HG03095 (cell line): Measurements from ENCODE around the gene PGM5.

ENCODE experiments used
- ATAC-seq: cut with Tn5 transposase; IDR thresholded peaks from one replicate; pipeline ENCODE4 v1.9.1; 2021; ENCODE audit warnings: moderate library complexity; ENCODE audit not compliant: unreplicated experiment

PGM5 gene

DNA sequence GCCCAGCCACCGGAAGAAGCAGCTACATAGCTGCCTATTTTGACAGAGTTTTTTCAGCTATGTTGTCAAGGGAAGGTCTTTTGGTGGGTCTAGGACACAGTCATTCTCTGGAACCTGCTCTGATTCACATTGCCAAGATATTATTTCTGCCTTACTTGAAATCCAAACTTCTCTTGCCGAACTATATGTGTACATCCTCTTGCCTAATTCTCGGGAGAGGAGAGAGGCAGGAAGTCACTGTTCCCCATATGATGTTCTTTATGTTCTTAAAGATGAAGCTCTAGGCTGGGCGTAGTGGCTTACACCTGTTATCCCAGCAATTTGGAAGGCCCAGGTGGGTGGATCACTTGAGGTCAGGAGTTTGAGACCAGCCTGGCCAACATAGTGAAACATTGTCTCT is 175.7 kb downstream of the PGM5 start:
- ATAC-seq, result no peak

DNA sequence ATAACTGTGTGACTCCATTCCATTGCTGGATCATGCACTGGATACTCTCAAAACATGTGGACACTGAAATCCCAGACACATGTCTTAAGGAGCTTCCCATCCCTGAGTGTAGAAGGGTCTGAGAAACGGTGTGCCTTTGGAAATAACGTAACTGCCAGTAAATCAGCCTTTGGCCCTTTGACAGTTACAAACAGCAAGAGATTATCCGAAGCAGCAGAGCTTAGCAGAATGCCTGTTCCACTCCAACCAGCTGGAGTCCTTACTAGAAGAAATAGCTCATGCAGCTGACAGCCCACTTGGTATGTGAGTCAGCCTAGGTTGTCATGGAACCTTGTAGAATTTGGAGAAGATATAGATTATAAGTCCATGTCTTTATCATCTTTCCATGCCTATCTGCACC is 177.3 kb downstream of the PGM5 start:
- ATAC-seq, result no peak

DNA sequence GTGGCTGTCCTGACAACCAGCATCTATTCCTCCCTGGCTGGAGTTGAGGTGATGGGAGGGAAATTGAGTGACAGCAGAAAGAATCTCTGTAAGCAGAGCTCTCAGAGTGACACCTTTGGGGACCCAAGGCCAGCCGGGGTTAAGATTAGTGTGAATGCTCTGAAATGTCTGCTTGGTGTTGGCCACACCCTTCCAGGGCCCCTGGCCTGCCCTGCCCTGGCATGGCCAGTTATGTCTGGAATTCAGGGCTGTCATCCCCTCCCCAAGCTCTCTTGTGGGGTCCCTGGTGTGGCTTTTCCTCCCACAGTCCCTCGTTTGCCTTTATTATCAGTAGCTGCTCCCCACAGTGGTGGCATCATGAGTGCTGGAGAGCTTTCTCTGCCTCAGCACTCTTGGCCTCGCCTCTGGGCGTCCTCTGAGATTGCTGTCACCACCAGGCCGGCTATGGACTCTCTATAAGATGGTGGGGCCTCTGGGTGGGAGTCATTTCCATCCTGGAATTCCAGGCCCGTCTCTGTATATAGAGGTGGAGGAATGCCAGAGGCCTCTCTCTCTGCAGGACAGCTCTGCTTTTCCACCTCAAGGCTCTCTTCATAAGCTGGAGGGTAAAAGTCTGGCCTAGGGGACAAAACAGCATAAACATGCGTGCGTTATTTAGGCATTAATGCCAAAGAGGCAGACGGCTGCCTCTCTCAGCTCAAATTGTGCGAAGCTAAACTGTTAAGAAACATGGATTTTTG is 180.6 kb downstream of the PGM5 start:
- ATAC-seq, result no peak

DNA sequence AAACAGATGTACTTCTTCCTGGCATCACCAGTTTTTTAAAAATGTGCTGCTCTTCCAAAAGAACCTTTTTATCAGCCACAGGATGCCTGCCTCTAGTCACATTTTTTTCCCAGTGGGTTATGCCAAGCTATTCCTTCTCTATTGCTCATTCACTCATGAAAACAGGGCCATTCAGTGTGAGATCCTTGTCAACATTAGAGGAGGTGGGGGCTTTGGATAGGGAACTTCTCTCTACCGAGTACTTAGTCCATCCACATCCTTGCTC is 181.1 kb downstream of the PGM5 start:
- no peak for ATAC-seq

DNA sequence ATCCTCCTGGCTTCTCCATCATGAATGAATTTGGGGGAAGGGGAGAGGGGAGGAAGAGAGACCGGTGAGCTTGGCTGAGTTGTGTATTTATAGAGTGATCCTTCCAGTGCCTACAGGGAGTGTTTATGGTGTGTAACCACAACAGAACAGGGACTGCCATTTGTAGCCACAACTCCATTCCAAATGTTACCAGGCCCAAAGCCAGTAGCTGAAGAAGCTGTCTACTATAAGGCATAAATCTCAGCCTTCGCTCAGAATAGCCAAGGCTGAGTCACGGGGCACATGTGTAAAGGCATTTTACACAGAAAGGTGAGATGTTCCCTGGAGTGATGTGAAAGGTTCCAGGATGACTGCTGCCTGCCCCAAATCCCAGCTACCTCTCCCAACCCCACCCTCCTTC is 181.8 kb downstream of the PGM5 start:
- no peak for ATAC-seq

DNA sequence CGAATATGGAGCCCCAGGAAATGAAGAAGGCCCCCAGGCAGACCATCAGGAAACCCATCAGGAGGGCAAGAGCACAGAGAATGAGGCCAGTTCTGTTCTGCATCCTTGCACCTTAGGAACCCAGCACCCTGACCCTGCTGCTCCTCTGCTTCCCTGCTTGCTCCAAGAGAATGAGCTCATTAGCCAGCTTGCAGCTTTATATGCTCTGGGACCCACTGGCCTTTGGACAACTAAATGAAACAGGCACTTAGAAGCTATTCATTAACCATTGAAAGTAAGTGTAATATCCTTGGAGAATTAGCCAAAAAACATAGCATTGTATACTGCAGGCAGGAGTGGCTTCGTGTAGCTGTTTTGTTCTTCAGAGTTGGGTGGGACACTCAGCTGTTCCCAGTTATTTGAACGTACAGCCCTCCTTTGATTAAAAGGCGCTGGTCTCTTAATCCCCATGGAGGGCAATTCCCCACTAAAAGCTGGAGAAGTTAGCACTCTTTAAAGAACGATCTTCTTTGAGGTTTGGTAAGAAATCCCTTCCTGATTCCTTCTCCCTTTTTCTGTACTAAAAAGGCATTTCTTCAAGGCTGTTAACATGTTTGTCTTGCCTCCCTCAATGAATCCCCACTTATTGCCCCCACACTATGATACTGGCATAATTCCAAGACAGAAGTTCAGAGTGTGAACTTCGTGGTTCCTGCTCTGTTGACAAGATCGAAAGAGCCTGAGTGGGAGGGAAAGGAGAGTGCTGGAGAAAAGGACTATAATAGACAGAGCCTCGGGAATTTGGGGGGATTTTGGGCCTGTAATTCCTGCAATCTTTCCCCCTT is 184.5 kb downstream of the PGM5 start, which contains the start of gene TMEM252:
Gene TMEM252, minus strand, starts transcription at position 172 of the 824 bp plus-strand sequence. Its CDS starts 69 bp downstream, at position 103.
- no peak for ATAC-seq

DNA sequence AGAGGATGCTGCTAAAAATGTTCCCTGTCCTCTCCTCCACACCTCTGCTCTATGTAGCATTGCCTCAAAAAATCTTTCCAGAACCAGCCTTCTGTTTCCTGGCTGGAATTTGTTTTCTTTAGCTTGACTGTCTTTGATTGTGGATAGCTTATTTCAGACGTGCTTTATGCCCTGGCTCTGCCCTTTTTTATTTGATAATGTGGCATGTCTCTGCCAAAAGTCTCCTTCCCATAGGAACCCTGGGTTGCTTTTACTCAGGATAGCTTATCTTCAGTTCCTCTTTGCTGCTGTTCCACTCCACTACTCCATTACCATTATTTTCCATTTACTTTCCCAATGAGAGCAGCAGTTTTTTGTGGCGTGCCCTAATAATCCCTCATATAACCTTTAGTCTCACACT is 185.2 kb downstream of the PGM5 start:
- ATAC-seq, result no peak

DNA sequence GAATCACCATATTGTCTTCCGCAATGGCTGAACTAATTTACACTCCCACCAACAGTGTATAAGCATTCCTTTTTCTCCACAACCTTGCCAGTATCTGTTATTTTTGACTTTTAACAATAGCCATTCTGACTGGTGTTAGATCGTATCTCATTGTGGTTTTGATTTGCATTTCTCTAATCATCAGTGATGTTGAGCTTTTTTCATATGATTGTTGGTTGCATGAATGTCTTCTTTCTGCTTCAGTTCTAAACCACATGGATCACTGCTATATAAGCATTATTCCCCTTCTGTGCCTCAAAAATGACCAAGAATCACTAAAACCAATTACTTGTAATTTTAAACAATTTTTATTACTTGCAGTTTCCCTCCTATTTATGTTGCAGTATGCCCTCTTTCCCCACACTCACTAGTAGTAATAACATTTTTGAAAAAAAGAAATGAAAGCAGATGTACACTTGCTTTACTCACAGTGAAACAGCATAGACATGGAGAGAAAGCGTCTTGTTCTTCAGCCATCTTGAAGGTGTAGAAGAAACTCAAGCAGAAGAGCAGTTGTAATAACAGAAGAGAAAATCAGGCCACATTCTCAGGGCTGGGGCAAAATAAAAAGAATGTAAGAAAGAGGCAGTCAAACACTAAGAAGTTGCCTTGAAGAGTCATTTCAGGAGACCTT is 188.8 kb downstream of the PGM5 start:
- ATAC-seq, result peak; percentile 54

DNA sequence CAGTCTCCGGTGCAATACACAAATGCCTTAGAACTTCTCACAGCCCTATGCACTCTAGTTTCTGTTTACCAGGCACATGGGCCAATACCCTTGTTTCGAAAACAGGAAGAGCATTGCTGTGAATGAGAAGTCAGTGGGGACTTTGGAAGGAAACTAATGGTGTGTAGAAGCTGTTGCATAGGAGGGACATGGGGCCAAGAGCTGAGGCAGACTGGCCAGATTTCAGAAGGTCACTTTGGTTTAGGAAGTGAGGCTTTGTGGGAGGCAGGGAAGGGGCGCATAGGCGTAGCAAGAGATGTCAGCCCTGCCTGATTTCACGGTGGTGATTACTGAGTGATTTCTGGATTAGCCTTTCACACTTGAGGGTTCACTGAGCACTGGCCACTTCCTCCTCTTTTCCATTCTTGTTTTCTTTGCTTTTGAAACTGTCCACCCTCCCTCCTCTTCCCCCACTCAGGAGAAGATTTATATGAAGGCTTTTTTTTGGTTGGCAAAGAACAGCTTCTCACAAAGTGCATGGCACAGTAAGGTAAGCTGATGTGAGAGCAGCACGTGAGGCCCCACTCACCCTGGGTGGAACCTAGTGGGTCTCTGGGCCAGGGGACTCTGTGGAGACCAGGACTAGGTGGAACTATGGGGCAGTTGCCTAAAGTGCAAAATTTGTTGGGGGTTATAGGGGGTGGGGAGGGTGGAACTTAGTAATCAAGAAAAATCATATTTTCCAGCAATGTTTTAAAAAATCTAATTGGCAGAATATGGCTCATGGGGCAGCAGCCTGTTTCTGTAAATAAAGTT is 190.4 kb downstream of the PGM5 start:
- peak; percentile 69 for ATAC-seq

DNA sequence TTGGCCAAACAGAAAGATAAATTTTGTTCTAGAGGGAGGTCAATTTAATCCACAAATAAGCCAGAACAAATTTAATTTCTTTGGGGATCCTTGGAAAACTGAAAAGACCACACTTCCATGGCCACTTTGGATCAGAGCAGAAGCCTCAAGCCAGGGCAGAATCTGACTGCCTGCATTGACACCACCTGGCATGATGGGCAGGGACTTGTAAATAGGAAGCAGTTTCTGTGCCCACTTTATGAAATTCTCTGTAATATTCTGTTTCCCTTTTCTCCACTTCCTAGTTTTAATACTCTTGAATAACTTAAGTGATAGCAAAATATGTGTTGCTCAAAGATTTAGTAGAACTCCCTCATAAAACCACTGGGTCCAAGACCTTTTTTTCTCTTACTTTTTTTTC is 191.0 kb downstream of the PGM5 start:
- ATAC-seq, result no peak

DNA sequence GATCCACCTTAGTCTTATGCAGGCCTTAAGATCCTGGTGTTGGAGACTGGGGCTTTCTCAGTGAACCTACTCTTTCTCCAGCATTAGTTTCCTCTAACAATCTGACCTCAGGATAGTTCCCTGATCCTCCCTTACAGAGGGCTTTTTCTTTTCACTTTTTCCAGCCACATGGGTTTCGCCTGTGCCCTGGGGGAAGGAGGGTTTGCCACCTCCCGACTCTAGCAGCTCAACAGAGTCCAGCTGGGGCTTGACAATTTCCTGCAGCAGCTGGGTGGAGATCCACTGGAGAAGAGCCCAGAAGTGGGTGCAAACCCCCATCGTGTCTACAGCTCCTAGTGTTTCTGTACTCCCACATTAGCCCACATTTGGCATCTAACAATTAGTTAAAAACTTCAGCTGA is 191.8 kb downstream of the PGM5 start:
- no peak for ATAC-seq

DNA sequence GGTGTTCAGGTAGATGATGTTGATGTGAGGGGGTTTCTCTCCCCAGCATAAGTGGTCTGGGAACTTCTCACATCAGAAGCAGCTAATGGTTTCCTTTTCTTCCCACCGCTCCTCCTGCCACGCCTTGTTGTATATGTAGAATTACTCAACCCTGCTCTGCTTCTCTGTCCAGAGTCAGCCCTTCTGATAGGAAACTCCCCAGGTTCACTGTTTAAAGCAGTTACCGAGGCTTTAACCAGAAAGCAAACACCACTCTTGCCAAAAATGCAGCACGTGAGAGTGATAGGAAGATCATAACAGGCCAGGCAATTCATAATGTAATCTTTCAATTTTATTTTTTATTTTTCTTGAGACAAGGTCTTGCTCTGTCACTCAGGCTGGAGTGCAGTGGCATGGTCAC is 194.8 kb downstream of the PGM5 start:
- ATAC-seq, result no peak

DNA sequence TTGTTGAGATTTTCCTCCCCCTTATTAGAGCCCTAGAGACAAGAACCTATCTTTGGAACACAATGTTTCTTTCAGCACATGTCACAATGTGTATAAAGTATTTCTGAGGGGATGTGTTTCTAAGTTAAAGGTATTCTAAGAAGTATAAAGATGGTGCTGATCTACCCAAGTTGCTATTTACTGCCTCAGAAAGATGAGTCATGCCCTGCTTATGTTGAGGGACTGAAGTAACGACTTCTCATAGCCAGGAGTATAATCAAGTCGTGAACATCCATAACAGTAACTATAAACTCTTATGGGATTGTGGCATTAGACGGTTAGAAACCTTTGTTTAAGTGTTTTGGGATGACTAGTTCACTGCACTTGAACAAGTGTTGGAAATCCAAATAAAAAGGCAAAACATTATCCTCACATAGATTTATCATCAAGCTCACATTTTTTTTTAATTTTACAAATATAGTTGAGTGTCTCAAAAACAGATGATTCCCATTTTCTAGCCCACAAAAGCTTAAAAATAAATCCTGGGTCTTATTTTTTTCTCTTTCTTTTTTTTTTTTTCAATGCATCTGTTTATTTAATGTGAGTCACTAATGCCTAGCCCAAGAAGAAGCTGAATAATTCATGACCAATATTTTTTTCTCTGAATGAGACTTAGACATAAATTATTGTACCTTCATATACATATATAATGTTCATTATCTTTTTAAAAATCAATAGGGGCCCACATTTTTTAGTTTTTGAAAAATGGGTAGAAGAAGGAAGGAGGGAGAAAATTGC is 196.5 kb downstream of the PGM5 start:
- ATAC-seq, result no peak

DNA sequence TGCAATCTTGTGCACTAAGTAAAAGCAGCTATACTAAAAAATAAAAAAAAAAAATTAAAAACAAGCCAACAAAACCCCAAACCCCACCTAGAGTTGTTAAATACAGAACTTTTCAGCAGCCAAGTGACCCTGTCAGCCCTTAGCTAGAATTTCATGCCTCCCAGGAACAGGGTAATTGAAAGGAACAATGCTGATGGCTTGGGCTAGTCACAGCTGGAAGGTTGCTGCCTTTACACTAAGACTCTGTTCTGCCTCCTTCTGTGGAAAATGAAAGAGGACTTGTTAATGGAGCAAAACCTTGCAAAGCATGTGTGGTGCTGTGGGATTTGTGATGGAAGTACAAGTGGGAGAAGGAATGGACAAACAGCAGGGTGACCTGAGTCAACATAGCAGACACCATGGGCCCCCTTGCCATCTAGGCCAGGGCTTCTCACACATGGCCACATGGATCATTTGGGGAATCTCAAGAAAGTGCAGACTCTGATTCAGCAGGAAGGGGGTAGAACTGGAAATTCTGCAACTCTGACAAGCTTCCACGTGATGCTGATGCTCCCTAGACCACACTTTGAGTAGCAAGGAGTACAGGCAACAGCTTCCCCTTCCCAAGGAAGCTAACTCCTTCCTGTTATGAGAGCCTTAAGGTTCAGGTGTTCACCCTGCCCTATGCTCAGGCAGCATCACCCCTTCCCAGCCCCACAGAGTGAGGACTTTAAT is 199.2 kb downstream of the PGM5 start:
- no peak for ATAC-seq

DNA sequence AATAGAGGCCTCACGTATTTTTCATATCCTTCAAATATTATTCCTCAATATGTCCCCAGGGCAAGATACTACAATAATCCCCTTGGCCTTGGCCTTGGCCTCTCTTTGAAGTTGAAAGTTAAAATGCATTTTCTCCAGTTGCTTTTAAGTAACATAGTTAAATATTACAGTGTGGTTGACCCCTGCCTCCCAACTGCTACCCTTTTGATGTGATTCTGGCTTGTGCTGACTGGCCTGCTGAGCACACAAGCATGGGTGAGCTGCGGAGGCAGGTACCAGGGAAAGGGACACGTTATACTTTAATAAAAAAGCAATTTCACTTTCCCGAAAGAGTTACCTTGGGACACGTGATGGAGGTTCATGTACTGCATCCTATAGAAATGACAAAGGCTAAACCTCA is 202.1 kb downstream of the PGM5 start:
- ATAC-seq, result no peak

DNA sequence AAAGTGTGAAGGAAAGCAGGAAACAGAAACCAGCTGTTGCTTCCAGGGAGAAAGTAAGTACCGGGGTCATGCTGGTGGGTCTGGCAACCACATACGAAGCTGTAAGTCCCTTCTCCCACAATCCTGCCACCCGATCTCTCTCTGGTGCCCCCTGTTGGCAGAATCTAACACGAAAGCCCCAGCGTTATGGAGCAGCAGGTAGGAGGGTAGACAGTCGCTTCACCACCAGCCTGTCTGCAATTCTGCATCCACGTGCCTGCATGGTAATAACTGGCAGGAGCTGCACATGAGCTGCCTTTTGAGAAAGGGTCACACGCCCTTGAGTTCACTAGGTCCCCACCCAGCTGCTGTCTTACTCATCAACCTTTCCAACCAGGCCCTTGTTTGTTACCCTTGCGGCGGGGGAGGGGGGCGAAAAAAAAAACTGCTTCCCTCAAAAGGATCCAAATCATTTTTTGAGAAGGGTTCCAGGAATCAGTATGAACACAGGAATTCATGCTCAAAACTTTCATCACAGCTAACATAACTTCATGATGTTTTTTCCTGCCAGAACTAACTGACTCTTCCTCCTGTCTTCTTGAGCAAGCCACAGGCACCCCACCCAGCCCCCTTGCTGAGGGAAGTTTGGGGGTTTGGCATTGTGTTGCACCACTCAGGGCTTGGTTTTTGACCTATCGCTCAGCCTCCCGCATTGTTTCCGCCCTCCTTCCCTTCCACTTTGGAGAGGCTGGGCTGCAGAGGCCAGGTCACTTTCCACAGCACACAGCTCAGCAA is 203.8 kb downstream of the PGM5 start:
- no peak for ATAC-seq

DNA sequence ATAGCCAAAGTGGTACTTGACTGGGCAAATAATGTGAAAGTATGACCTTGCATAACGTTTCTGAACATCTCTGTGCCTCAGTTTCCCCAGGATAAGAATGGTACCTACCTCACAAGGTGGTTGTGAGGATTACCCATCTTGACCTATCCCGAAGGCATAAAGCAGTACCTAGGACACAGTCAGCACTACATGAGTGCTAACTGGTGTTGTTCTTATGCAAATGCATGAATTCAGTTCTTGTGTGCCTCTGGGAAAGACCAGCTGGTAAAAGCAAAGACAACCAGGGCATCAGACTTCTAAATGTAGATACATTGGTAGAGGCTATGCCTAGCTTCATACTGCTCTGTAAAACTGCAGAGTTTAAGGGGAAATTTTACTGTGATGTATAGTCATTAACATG is 206.1 kb downstream of the PGM5 start:
- ATAC-seq, result no peak

DNA sequence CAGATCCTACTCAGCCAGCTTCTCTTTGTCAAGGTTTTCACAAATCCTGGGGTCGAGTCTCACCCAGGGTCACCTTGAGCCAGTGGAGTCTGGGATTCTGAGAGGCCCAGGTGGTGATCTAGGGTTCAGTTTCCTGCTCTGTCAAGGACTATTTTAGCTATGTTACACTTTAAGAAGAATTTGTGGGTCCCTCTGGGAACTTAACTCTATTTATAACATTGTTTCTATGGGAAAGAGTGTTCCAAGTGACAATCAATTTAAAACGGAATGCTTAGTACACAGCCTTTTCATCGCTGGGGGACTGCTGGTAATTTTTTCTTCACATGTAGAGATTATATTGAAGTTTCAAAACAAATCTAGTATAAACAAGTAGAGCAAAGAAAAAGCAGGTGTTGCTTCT is 211.2 kb downstream of the PGM5 start:
- no peak for ATAC-seq

DNA sequence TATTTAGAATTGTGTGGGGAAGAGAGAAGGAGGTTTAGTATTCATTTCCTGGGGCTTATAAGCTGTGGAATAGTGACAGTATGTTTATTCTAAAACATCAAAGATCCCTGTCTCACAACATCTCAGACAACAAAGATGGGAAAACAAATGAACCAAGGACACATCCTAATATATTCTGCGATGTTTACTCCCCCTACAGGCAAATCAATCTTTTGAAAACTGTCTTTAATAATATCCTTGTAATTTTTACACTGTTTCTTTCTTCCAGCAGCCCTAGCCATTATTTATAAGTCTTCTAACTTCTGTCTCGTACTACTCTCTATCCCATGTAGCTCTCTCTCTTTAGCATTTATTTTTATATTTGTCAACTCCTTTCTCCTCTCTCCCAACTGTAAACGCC is 217.7 kb downstream of the PGM5 start:
- no peak for ATAC-seq
